Activated CD8-positive, alpha-beta T cell treated with anti-CD3 and anti-CD28 coated beads, Interleukin-2, amount 10 ng/mL, durations not matched to agents 7 days and 5 days (primary cell): ENCODE data around the gene MED16. TPM values are rescaled to one million over a fixed set of nuclear protein-coding genes. Genes with fewer than 3 reads are reported as not detected.
"Not testable (repeated sequence)": the region's sequence is repeated elsewhere in the genome, so short reads cannot be mapped to it uniquely, and the experiment has no call there.

ENCODE experiments used
- ATAC-seq: fragments of 150-1000 bp; cut with Tn5 transposase; one replicate; pipeline ENCODE4 v1.10.0; 2021; ENCODE audit warnings: moderate library complexity
- CTCF ChIA-PET: fragments of 350-600 bp; sonication (Branson Sonifier 250); formaldehyde crosslinking; loops from one replicate; lab custom pipeline; 2021; ENCODE audit warnings: antibody characterized with exemption; lab: Charles Lee
- POLR2A ChIA-PET: fragments of 350-600 bp; sonication (Branson Sonifier 250); formaldehyde crosslinking; loops from one replicate; lab custom pipeline; 2021; ENCODE audit warnings: antibody characterized with exemption; lab: Charles Lee
- DNase-seq: peaks from one replicate; pipeline ENCODE4 v3.0.0-alpha.2; 2020
- H3K27ac Mint-ChIP-seq: one replicate; pipeline ENCODE4 v1.8.0; 2021; ENCODE audit warnings: mild to moderate bottlenecking, mixed read lengths
- H3K27me3 Mint-ChIP-seq: one replicate; pipeline ENCODE4 v1.8.0; 2021; ENCODE audit warnings: low read depth, mixed read lengths
- H3K36me3 Mint-ChIP-seq: one replicate; pipeline ENCODE4 v1.8.0; 2021; ENCODE audit warnings: low read depth, mixed read lengths
- H3K4me1 Mint-ChIP-seq: one replicate; pipeline ENCODE4 v1.8.0; 2021; ENCODE audit warnings: low read depth, mixed read lengths
- H3K4me3 Mint-ChIP-seq: one replicate; pipeline ENCODE4 v1.8.0; 2021; ENCODE audit warnings: mild to moderate bottlenecking, mixed read lengths
- H3K9me3 Mint-ChIP-seq: one replicate; pipeline ENCODE4 v1.8.0; 2022; ENCODE audit warnings: mixed read lengths; ENCODE audit not compliant: insufficient read depth
- total RNA-seq, 2 experiments: library from RNA; stranded (reverse); gene quantifications; one replicate each; pipeline ENCODE4 v1.2.3, GENCODE V29; 2021

MED16 gene
- total RNA-seq, 2 experiments from 2014 or later, result 55.9 to 60.4 TPM

GRCh38 chr19:863315-863620 lies 29.7 kb downstream of the MED16 start:
- peak overlapping the region; percentile 66 for H3K27ac Mint-ChIP-seq
- ATAC-seq, result no peak

GRCh38 chr19:862581-863314 lies 30.2 kb downstream of the MED16 start:
- Mint-ChIP-seq H3K27me3 (peaks cover 14% of the 10 kb centered on the region), H3K9me3 (no peaks in the 10 kb centered on the region), H3K4me3 (peak overlapping the region; percentile 36), H3K36me3 (peaks cover 4% of the 10 kb centered on the region), H3K4me1 (peaks cover 18% of the 10 kb centered on the region), H3K27ac (peak overlapping the region; percentile 35)
- ATAC-seq, result peak; percentile 50
- ChIA-PET CTCF (interaction anchor here (1.1 to 3.2 kb wide), 13 partner anchors 10 to 268 kb away, joined by 3 to 53 read pairs (median 9); partner anchors contain the start of genes MED16, R3HDM4, RNU6-2 and RNU6-9), POLR2A (interaction anchor here (0.9 to 1.4 kb wide), 2 partner anchors 56 to 62 kb away, joined by 3 to 6 read pairs; no protein-coding TSS in a partner anchor)
- peak; percentile 80 for DNase-seq

More at GRCh38 chr19:863315-863620, 29.7 kb downstream of the MED16 start:
- DNase-seq, result no peak
- ChIA-PET CTCF (interaction anchor here (0.6 to 3.2 kb wide), 31 partner anchors 9 to 380 kb away, joined by 3 to 53 read pairs (median 4); partner anchors contain the start of genes ATP5F1D, MED16, R3HDM4 and RNU6-2), POLR2A (interaction anchor here (0.9 to 1.4 kb wide), 3 partner anchors 56 to 62 kb away, joined by 3 to 6 read pairs (median 3); no protein-coding TSS in a partner anchor)
- Mint-ChIP-seq H3K27me3 (peaks cover 13% of the 10 kb centered on the region), H3K4me3 (no peak overlapping the region), H3K9me3 (no peaks in the 10 kb centered on the region), H3K4me1 (peaks cover 18% of the 10 kb centered on the region), H3K36me3 (peaks cover 4% of the 10 kb centered on the region)

- Mint-ChIP-seq H3K36me3 (no peaks in the 10 kb centered on the region), H3K4me3 (no peak overlapping the region), H3K27ac (no peak overlapping the region), H3K27me3 (peaks cover 14% of the 10 kb centered on the region), H3K9me3 (no peaks in the 10 kb centered on the region), H3K4me1 (peaks cover 18% of the 10 kb centered on the region)
- ATAC-seq (peak; percentile 16), DNase-seq (peak; percentile 63)
- POLR2A ChIA-PET, result no interaction called here
- CTCF ChIA-PET, result interaction anchor here (2.7 to 3.2 kb wide), 3 partner anchors 47 to 62 kb away, joined by 24 to 47 read pairs (median 36); no protein-coding TSS in a partner anchor
Measured at GRCh38 chr19:861756-862580, 31.0 kb downstream of the MED16 start.

GRCh38 chr19:861141-861755 lies 31.7 kb downstream of the MED16 start:
- no peak overlapping the region for H3K27ac Mint-ChIP-seq
- H3K27me3 Mint-ChIP-seq, result peaks cover 14% of the 10 kb centered on the region
- CTCF ChIA-PET, result no interaction called here
- H3K9me3 Mint-ChIP-seq, result no peaks in the 10 kb centered on the region
- POLR2A ChIA-PET, result no interaction called here
- ATAC-seq (no peak), DNase-seq (no peak)
- no peak overlapping the region for H3K4me3 Mint-ChIP-seq
- H3K36me3 Mint-ChIP-seq, result no peaks in the 10 kb centered on the region
- peaks cover 18% of the 10 kb centered on the region for H3K4me1 Mint-ChIP-seq

- CTCF ChIA-PET, result interaction anchor here (0.9 to 2.3 kb wide), 2 partner anchors 51 to 61 kb away, joined by 4 to 13 read pairs; no protein-coding TSS in a partner anchor
- Mint-ChIP-seq H3K27ac (no peak within 1 kb of the TSS), H3K4me1 (peaks cover 18% of the 10 kb centered on the region), H3K9me3 (no peaks in the 10 kb centered on the region), H3K27me3 (peaks cover 14% of the 10 kb centered on the region), H3K4me3 (no peak within 1 kb of the TSS), H3K36me3 (no peaks in the 10 kb centered on the region)
- DNase-seq (no peak), ATAC-seq (no peak)
- POLR2A ChIA-PET, result interaction anchor here (0.6 kb wide), 1 partner anchor 34 kb away, joined by 3 read pairs; the partner anchor contains the start of genes MED16 and RNU6-9
Measured at GRCh38 chr19:858868-859843, 33.8 kb downstream of the MED16 start, which contains the start of gene CFD. Gene CFD (plus strand): TSS chr19:859664. CDS start chr19:859690, 26 bp downstream.

- H3K27me3 Mint-ChIP-seq, result peaks cover 14% of the 10 kb centered on the region
- no peaks in the 10 kb centered on the region for H3K36me3 Mint-ChIP-seq
- no peak overlapping the region for H3K4me3 Mint-ChIP-seq
- no peaks in the 10 kb centered on the region for H3K9me3 Mint-ChIP-seq
- no peak overlapping the region for H3K27ac Mint-ChIP-seq
- DNase-seq (no peak), ATAC-seq (no peak)
- peaks cover 10% of the 10 kb centered on the region for H3K4me1 Mint-ChIP-seq
- POLR2A ChIA-PET, result interaction anchor here (0.6 kb wide), 2 partner anchors 35 to 182 kb away, joined by 3 read pairs; partner anchors contain the start of genes ABCA7, MED16 and RNU6-9
- CTCF ChIA-PET, result interaction anchor here (0.9 to 2.3 kb wide), 2 partner anchors 52 to 62 kb away, joined by 4 to 13 read pairs; no protein-coding TSS in a partner anchor
Measured at GRCh38 chr19:858284-858683, 34.7 kb downstream of the MED16 start.

GRCh38 chr19:855566-856120 lies 37.3 kb downstream of the MED16 start:
- H3K9me3 Mint-ChIP-seq, result no peaks in the 10 kb centered on the region
- ChIA-PET CTCF (interaction anchor here (1.4 kb wide), 1 partner anchor 60 kb away, joined by 4 read pairs; no protein-coding TSS in a partner anchor), POLR2A (no interaction called here)
- H3K27me3 Mint-ChIP-seq, result peaks cover 9% of the 10 kb centered on the region
- no peak overlapping the region for H3K27ac Mint-ChIP-seq
- no peaks in the 10 kb centered on the region for H3K4me1 Mint-ChIP-seq
- no peak overlapping the region for H3K4me3 Mint-ChIP-seq
- ATAC-seq, result no peak
- DNase-seq, result no peak
- H3K36me3 Mint-ChIP-seq, result no peaks in the 10 kb centered on the region

- ATAC-seq (no peak), DNase-seq (no peak)
- Mint-ChIP-seq H3K4me3 (no peak overlapping the region), H3K9me3 (no peaks in the 10 kb centered on the region), H3K4me1 (no peaks in the 10 kb centered on the region), H3K27me3 (peaks cover 9% of the 10 kb centered on the region), H3K27ac (no peak overlapping the region), H3K36me3 (no peaks in the 10 kb centered on the region)
- ChIA-PET POLR2A (no interaction called here), CTCF (interaction anchor here (1.4 kb wide), 1 partner anchor 61 kb away, joined by 4 read pairs; no protein-coding TSS in a partner anchor)
Measured at GRCh38 chr19:855142-855541, 37.8 kb downstream of the MED16 start.

- H3K9me3 Mint-ChIP-seq, result no peaks in the 10 kb centered on the region
Measured at GRCh38 chr19:854549-854948, 38.4 kb downstream of the MED16 start.

GRCh38 chr19:853614-854220 lies 39.3 kb downstream of the MED16 start:
- CTCF ChIA-PET, H3K27me3 Mint-ChIP-seq, H3K27ac Mint-ChIP-seq, H3K4me3 Mint-ChIP-seq, H3K4me1 Mint-ChIP-seq, H3K9me3 Mint-ChIP-seq, H3K36me3 Mint-ChIP-seq, DNase-seq, ATAC-seq, POLR2A ChIA-PET: not testable (repeated sequence)

More at GRCh38 chr19:854549-854948, 38.4 kb downstream of the MED16 start:
- DNase-seq, result no peak
- ChIA-PET POLR2A (no interaction called here), CTCF (no interaction called here)
- H3K36me3 Mint-ChIP-seq, result no peaks in the 10 kb centered on the region
- H3K27ac Mint-ChIP-seq, result no peak overlapping the region
- H3K4me1 Mint-ChIP-seq, result no peaks in the 10 kb centered on the region
- no peak overlapping the region for H3K4me3 Mint-ChIP-seq
- no peak for ATAC-seq
- H3K27me3 Mint-ChIP-seq, result peaks cover 5% of the 10 kb centered on the region
